Right kidney (tissue), 1 donor: ENCODE results near the gene UBA7.

Experiments
- DNase-seq: peaks from one replicate; pipeline ENCODE4 v3.0.0-alpha.2; 2016

UBA7 gene

DNA sequence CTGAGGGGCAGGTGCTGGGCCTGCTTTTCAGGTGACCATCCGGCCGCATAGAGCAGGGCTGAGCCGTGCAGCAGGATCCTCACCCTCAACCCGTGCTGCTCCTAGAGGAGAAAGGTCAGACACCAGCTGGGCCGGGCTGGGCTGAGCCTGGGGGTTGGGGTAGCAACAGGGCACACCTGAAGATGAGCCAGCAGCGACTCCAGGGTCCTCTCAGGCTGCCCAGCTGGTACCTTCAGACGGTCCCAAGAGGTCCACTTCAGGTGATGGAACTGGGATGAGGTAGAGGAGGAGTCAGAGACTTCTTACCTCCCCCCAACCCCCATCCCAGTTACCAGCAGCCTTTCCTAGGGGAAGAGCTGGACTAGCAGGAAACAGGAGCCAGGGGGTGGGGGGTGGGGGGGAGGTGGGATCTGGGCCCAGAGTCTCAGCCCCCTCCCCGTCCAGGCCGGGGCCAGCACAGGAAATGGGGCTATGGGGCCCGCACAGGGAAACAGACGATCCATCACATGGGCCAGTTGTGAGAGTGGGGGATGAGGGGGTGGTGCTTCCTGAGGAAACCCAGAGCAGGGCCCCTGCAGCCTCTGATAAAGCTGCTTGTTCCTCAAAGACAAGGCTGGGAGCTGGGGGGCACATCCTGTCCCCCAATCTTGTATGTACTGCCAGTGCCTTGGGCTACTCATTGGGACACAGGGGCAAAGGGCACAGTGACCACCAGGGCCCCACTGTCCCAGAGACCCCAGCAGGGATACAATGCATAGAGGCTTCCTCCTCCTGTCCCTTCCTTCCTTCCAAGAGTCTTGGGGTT, 7.7 kb downstream of the UBA7 start:
- peak; percentile 53 for DNase-seq

GRCh38 chr3:49805367-49805782, 8.4 kb downstream of the UBA7 start:
- peak; percentile 50 for DNase-seq

DNA sequence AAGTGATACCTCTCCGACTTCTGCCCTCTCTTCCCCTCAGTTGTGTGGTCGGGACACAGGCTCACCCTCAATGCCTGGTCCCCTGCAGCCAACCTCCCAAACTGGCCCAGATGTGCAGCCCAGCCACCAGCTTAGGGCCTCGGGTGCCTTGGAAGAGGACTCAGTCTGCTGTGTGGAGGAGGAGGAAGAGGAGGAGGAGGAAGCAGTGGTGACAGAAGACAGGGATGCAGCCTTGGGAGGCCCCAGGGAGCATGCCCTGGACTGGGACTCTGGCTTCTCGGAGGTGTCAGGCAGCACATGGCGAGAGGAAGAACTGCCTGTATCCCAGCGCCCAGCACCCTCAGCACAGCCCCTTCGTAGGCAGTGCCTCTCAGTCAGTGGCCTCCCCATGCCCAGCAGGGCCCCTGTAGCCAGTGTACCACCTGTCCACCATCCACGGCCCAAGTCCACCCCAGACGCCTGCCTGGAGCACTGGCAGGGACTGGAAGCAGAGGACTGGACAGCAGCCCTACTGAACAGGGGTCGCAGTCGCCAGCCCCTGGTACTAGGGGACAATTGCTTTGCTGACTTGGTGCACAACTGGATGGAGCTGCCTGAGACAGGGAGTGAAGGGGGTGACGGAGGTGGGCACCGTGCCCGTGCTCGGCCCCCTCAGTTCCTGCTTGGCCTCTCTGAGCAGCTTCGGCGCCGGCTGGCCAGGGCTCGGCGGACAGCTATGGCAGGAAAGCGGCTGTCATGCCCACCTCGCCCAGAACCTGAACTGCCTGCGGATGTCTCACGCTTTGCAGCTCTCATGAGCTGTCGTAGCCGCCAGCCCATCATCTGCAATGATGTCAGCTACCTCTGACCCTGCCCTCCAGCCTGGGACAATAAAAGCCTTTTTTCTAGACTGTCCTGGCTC, 9.4 kb downstream of the UBA7 start:
- no peak for DNase-seq

GRCh38 chr3:49803465-49804140, 10.2 kb downstream of the UBA7 start:
- peak; percentile 63 for DNase-seq

DNA sequence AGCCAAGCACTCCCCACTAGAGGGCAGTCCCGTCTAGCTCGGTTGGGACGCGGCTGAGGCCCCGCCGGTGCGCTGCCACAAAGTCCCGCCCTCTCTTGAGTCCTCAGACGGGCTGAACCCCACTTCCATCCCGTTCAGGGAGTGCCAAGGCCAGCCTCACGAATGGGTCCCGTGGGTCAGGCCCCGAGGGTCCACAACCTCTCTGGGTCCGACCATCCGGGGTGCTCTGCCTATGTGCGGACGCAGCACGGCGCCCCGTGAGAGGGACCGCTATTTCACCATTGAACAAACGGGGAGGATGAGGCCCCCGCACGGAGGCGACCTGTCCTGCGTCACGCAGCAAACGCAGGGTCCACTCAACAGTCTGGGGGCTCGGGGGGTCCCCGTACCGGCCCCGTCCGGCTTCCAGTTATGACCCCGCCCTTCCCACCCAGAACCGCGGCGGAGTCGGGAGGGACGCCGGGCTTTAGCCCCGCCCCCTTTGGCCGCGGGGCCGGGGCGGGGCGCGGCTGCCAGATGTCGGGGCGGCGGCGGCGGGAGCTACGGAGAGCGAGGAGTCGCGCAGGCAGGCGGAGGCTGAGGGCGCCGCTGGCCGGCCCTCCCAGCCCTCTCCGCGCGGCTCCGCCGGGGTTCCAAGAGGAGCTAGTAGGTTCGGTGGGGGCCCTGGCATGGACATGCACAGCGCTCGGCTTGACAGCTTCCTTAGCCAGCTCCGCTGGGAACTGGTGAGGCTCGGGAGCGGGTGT, 10.9 kb downstream of the UBA7 start, which contains the start of gene INKA1:
Gene INKA1 (plus strand): TSS at position 543 of the 746 bp plus-strand sequence. CDS start 132 bp downstream, at position 675.
- peak; percentile 94 for DNase-seq

DNA sequence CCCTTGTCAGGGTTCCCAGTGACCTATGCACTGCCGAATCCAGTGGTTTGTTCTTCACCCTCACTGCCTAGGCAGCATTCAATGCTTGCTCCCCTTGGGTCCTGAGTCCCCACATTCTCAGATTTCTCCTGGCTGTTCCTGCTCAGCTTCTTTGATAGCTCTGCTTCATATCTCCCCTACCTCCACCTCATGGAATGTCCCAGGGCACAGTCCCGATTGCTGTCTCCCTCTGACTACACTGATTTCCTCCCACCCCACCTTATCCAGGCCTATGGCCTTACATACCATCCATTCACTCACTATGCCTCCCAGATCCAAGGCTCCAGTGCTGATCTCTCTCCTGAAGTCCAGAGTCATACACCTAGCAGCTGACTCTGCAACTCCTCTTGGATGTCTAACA, 12.6 kb downstream of the UBA7 start:
- no peak for DNase-seq

DNA sequence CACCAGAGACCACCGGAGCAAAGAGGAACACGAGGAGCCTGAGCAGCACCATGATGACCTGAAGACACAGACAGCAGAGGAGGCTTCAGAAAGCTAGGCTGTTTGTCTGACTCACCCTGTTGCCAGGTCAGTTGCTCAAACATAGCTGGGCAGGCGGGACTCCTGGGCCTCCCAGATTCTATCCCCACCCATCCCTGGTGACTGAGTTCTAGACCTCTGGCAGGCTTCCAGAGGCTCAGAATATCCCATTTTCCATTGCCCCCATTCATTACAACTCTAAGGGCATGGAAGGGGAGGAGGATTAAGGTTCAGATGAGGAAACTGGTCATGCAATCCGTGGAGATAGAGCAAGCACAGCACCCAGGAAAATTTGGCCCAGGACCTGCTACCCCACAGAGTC, 14.0 kb downstream of the UBA7 start, which contains the start of gene CDHR4:
Gene CDHR4 (minus strand): TSS at position 113 of the 400 bp plus-strand sequence. CDS start 61 bp downstream, at position 52.
- DNase-seq = no peak

GRCh38 chr3:49799105-49799504, 14.6 kb downstream of the UBA7 start:
- DNase-seq = no peak

DNA sequence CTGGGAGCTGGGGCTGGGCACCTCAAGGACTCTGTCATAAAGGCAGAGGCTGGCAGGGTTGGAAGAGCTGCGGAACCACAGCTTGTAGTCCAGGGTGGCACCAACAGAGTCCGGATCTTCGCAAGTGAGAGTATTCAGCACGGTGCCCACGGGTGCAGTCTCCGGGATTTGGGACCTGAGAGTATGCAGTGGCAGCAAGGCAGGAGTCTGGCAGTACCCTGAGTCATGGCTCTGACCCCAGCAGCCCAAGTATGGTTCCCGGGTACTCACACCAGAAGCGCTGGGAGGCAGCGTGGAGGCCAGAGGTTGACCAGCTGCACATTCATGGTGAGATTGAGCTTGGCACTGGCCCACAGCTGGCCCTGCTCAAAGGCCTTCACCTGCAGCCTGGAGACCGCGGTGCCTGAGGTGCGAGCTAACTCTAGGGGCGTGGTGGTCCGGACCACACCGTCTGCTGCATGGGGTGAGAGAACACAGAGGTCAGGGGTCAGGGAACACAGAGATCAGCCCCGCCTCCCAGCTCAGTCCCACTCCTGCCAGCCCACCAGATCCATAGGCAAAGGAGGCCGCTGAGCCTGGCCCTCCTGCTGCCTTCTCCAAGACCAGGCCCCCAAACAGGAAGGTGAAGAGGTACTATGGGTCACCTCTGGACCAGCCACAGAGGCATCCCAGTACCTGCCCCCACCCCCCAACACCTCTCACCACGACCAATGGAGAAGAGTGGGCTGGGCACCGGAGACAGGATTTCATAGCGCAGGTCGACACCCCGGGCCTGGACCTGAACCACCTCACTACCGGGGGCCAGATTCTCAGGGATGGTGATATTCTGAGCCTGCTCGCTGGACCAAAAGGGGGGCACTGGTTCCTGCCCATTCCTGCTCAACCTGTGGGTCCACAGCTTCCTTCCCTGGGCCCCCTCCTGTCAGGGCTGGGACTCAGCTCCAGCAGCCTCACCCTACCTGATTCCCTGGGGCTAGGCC, 18.5 kb downstream of the UBA7 start:
- no peak for DNase-seq

DNA sequence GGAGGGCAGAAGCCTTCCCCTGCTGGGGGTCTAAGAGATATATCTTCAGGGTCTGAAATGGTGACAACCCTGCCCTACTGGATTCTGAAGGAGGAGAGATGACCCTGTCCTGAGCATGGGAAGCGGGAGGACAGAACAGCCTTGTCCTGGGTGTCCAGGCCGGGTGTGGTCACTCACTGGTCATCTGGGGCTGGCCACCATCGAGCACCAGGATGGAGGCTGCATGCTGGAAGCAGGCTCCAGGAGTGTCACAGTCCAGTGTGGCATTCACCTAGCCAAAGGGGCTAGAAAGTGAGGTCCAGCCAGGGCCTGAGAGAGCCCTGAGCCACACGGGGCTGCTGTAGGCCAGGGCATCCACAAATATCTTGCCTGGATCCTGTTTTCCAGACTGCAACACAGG, 19.3 kb downstream of the UBA7 start:
- no peak for DNase-seq

GRCh38 chr3:49793486-49794085, 20.2 kb downstream of the UBA7 start:
- no peak for DNase-seq

GRCh38 chr3:49792371-49793150, 21.2 kb downstream of the UBA7 start:
- DNase-seq = no peak

GRCh38 chr3:49791571-49791970, 22.2 kb downstream of the UBA7 start:
- DNase-seq = no peak

DNA sequence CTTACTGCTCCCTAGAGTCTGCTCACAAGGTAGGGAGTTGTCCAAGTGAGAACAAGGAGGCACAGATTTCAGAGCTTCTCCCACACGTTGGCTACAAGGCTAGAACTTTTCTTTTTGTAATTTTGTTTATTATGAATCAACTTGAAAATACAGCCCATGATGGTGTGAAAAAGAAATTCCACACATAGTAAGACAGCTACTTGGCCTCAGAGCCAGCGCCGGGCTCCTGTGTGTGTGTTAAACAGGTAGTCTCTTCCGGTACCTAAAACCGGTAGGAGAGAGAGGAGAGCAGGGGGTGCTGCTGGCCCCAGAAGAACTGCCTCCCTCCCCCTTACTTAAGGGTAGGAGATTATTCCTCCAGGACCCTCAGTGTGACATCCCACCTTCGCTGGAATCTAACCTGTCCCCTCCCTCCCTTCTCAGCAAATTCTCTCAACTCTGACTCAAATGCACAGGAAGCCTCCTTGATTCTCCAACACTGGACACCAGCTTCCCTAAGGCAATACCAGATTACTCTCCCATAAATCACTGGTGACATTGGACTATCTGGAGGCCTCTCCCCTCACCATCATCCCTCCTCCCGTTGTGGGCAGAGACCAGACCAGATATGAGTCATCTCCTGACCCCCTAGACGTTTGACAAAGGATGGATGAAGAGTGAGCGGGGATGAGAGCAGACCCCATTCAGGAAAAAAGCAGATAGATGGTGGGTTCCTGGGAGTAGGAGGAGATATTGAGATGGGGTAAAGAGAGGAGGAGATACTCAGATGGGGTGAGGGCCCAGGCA, 22.9 kb downstream of the UBA7 start:
- DNase-seq = no peak

DNA sequence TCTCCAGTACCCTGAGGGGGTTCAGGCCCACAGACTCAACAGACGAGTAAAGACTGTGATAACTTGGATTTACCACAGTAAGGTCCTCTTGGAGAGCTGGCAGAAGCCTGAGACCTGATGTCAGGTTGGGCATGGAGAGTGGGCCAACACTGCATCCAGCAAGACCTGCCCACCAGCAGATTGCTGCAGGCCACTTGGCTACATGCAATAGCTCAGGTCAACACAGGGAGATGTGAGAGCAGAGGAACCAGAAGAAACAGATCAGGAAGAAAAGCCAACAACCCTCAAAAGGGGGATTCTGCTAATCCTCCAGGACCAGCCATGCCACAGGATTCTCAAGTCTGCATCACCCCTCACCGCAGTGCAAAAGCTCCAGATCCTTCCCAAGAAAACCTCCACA, 25.7 kb downstream of the UBA7 start:
- no peak for DNase-seq

DNA sequence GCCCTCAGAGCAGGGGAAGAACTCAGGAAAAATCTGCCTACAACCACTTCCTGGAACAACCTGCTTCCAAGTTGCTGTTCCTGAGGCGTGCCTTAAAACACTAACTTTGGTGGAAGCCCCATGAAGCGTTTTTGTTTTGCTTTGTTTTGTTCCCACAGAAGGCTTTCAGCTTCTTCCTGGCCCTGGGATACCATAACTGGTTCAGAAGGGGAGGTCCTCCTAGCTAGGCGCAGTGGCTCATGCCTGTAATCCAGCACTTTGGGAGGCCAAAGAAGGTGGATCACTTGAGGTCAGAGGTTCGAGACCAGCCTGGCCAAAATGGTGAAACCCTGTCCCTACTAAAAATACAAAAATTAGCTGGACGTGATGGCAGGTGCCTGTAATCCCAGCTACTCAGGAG, 26.2 kb downstream of the UBA7 start:
- DNase-seq = no peak

GRCh38 chr3:49787182-49787464, 26.6 kb downstream of the UBA7 start:
- DNase-seq = no peak

- DNase-seq = peak; percentile 98
Observed at GRCh38 chr3:49786357-49787181, 27.2 kb downstream of the UBA7 start, which contains the start of gene IP6K1. IP6K1 (minus strand) TSS chr3:49786542; CDS start chr3:49748040, 38,502 bp downstream.
